ENCODE results near the gene NAA35. TPM values are rescaled to one million over a fixed set of nuclear protein-coding genes. Genes with fewer than 3 reads are reported as not detected.

NAA35 gene
- total and polyA plus RNA-seq, 2 donors (not counting 3 experiments of a cell fraction or from before 2014, with no cell fraction given): 7.9 to 22.5 TPM

- POLR2A ChIA-PET: no interaction called here
- BruUV-seq (replicated peaks): no TSS peak
- CTCF ChIA-PET: interaction anchor here (0.7 kb wide), 1 partner anchor 11 kb away, joined by 3 read pairs; no protein-coding TSS in a partner anchor
- FAIRE-seq (no peak), DNase-seq (ENCODE audit: low read depth, low spot score) (no peak)
- intact Hi-C loops (cut with micrococcal nuclease): no loop called here
- H3K9me1 ChIP-seq (replicated peaks; ENCODE audit: control insufficient read depth, extremely low read depth, insufficient read depth, low read length): no peaks in the 10 kb centered on the region
- H3K4me3 ChIP-seq (replicated peaks in 1 of 3; ENCODE audit: insufficient read depth in 1 of 3, low read depth in 1 of 3, low read length in 3 of 3): no peak overlapping the region
- H3K79me2 ChIP-seq (ENCODE audit: control insufficient read depth, insufficient read depth, low read length): peaks cover 12% of the 10 kb centered on the region
- H3K4me2 ChIP-seq (ENCODE audit: insufficient read depth, low read length): no peak overlapping the region
- no peaks in the 10 kb centered on the region for H3K4me1 ChIP-seq (ENCODE audit: control insufficient read depth, extremely low read depth, insufficient read depth, low read length)
- H4K20me1 ChIP-seq (replicated peaks; ENCODE audit: control insufficient read depth, extremely low read depth, insufficient read depth, low read length): no peaks in the 10 kb centered on the region
- H3K9me3 ChIP-seq (replicated peaks; ENCODE audit: control insufficient read depth, insufficient read depth, low read length): no peaks in the 10 kb centered on the region
- H2AFZ ChIP-seq (ENCODE audit: low read depth, low read length): no peak overlapping the region
- TF ChIP-seq CTCF (IDR thresholded peaks at IDR 0.05; ENCODE audit: extremely low read depth in 1 of 2, insufficient read depth in 1 of 2, low read depth in 1 of 2, low read length in 2 of 2) (no peak), FOS (IDR thresholded peaks at IDR 0.05; ENCODE audit: borderline replicate concordance, insufficient read depth, low read length) (no peak), POLR2A (IDR thresholded peaks at IDR 0.05; ENCODE audit: low read depth, low read length) (no peak), EZH2 (IDR thresholded peaks at IDR 0.05; ENCODE audit: borderline replicate concordance, low read depth, low read length, severe bottlenecking) (no peak), MAX (IDR thresholded peaks at IDR 0.05; ENCODE audit: insufficient read depth, insufficient read length) (no peak), POLR2AphosphoS5 (IDR thresholded peaks at IDR 0.05; ENCODE audit: insufficient read depth, low read depth, low read length) (no peak), MYC (IDR thresholded peaks at IDR 0.05; ENCODE audit: low read depth, low read length) (no peak), GATA2 (IDR thresholded peaks at IDR 0.05; ENCODE audit: insufficient read depth, insufficient read length, low read depth, low read length) (no peak), JUN (IDR thresholded peaks at IDR 0.05; ENCODE audit: borderline replicate concordance, insufficient read depth, insufficient read length, low read depth) (no peak)
- no peaks in the 10 kb centered on the region for H3K27me3 ChIP-seq (ENCODE audit: control insufficient read depth in 2 of 2, insufficient read depth in 2 of 2, low read length in 2 of 2)
- no peak overlapping the region for H3K9ac ChIP-seq (replicated peaks; ENCODE audit: extremely low read depth, insufficient read depth, low read length)
- peaks cover 3 to 4% of the 10 kb centered on the region in 2 experiments for H3K36me3 ChIP-seq (ENCODE audit: control insufficient read depth in 2 of 2, extremely low read depth in 1 of 2, insufficient read depth in 2 of 2, low read length in 2 of 2)
- no peak overlapping the region for H3K27ac ChIP-seq (ENCODE audit: insufficient read depth, low read depth, low read length)
- dilution Hi-C loops (cut with MboI; ENCODE audit: extremely low pct_ligation_motif_present, low sequenced_read_pairs): no loop called here
These were observed 128.4 kb downstream of the NAA35 start for GRCh38 chr9:86069206-86069869.

Other genes starting within 250 kb of the NAA35 start
- gene AGTPBP1, start 199.2 kb upstream of the NAA35 start, total RNA-seq: 18.4 and 19.1 TPM in 2 replicates
- gene AGTPBP1, start 199.2 kb upstream of the NAA35 start, polyA plus RNA-seq: 2.8 and 4.2 TPM in 2 replicates
- 94.9 and 108 TPM in 2 replicates for gene GOLM1, start 158.4 kb downstream of the NAA35 start, total RNA-seq
- gene GOLM1, start 158.4 kb downstream of the NAA35 start, polyA plus RNA-seq: 42.7 and 49.8 TPM in 2 replicates